LNCAP (cell line): Measurements from ENCODE around the gene LAMP1.

Experiments
- TF ChIP-seq, protein P1 (sequence below): fragments of 450-650 bp; IDR thresholded peaks from 2 replicates; pipeline ENCODE4 v1.5.1; 2017; ENCODE audit warnings: mild to moderate bottlenecking

LAMP1 gene

GRCh38 chr13:113320226-113320875 is 23.3 kb downstream of the LAMP1 start:
- TF ChIP-seq, protein P1, sequence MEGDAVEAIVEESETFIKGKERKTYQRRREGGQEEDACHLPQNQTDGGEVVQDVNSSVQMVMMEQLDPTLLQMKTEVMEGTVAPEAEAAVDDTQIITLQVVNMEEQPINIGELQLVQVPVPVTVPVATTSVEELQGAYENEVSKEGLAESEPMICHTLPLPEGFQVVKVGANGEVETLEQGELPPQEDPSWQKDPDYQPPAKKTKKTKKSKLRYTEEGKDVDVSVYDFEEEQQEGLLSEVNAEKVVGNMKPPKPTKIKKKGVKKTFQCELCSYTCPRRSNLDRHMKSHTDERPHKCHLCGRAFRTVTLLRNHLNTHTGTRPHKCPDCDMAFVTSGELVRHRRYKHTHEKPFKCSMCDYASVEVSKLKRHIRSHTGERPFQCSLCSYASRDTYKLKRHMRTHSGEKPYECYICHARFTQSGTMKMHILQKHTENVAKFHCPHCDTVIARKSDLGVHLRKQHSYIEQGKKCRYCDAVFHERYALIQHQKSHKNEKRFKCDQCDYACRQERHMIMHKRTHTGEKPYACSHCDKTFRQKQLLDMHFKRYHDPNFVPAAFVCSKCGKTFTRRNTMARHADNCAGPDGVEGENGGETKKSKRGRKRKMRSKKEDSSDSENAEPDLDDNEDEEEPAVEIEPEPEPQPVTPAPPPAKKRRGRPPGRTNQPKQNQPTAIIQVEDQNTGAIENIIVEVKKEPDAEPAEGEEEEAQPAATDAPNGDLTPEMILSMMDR, result no peak

GRCh38 chr13:113321546-113321945 is 24.5 kb downstream of the LAMP1 start:
- TF ChIP-seq, protein P1, result no peak

DNA sequence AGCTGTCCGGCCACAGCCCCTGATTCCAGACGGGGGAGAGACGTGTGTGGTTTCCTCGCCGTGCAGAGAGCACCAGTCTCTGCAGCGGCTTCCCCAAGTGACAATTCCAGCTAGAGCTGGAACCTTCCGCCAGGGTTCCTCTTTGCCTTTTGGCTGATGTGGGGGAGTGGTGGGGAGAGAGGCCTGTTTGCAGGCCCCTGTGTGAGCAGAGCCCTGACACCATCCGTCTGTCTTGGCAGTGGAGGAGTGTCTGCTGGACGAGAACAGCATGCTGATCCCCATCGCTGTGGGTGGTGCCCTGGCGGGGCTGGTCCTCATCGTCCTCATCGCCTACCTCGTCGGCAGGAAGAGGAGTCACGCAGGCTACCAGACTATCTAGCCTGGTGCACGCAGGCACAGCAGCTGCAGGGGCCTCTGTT is 25.0 kb downstream of the LAMP1 start:
- TF ChIP-seq, protein P1, result no peak

GRCh38 chr13:113322890-113323651 is 26.0 kb downstream of the LAMP1 start:
- TF ChIP-seq, protein P1, result no peak

DNA sequence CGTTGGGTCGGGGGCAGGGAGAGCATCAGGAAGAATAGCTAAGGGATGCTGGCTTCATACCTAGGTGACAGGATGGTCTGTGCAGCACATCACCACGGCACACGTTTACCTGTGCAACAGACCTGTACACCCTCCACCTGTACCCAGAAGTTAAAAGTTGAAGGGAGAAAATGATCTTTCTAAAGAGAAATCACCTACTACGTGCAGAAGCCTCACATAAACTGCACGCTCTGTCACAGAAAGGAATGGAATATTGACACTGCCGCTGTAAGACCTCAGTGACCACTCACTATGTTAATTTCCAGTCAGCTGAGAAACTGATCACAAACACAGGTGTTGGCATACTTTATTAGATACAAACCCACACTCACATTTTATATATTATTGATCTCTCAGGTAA is 26.8 kb downstream of the LAMP1 start:
- TF ChIP-seq, protein P1, result no peak

- TF ChIP-seq, protein P1, result no peak
Measured at GRCh38 chr13:113324398-113324797, 27.4 kb downstream of the LAMP1 start.

GRCh38 chr13:113325779-113326178 is 28.7 kb downstream of the LAMP1 start:
- TF ChIP-seq, protein P1, result no peak
